Mucosa of descending colon (tissue), 3 donors: ENCODE measurements around the gene TRAM2. TPM values are rescaled to one million over a fixed set of nuclear protein-coding genes. Genes with fewer than 3 reads are reported as not detected.
A peak's percentile ranks its signal among the peaks of the same experiment; 100 is the strongest.

Experiments used
- ATAC-seq: fragments of 200-7000 bp; cut with Tn5 transposase; one replicate; pipeline ENCODE4 v1.9.1; 2020; ENCODE audit warnings: mild to moderate bottlenecking, moderate library complexity
- DNase-seq, 3 donors: peaks; one replicate each; pipeline ENCODE4 v3.0.0-alpha.2; 2020
- H3K36me3 ChIP-seq: fragments of 200-600 bp; one replicate; pipeline ENCODE4 v1.8.0; 2021; ENCODE audit warnings: low read depth, mild to moderate bottlenecking
- H3K4me1 ChIP-seq: fragments of 200-600 bp; one replicate; pipeline ENCODE4 v1.8.0; 2021; ENCODE audit warnings: low read depth, mild to moderate bottlenecking
- H3K4me3 ChIP-seq: fragments of 200-600 bp; one replicate; pipeline ENCODE4 v1.8.0; 2021; ENCODE audit warnings: mild to moderate bottlenecking
- H3K9me3 ChIP-seq: fragments of 200-600 bp; one replicate; pipeline ENCODE4 v1.8.0; 2021; ENCODE audit warnings: mild to moderate bottlenecking
- intact Hi-C, 2 donors: fragments of 100-400 bp; cut with DNase I in 1 of 2; cut with micrococcal nuclease in 1 of 2; formaldehyde crosslinking; loops; one replicate each; pipeline versions ENCODE4 v1.11.0 to v1.11.1; 2022; cut with DNase I, micrococcal nuclease
- total RNA-seq, 3 donors: library from RNA; stranded (reverse); fragmentation: NEBNext Ultra II Directional in 2 of 3; extraction: Animal tissue kit (Norgen Biotek cat#: 25700) in 2 of 3; gene quantifications; one replicate each; pipeline versions ENCODE4 v1.2.1 to v1.2.4, GENCODE V29; 2021 to 2023
- TF ChIP-seq, protein P1 (sequence below): fragments of 200-600 bp; IDR thresholded peaks from one replicate; pipeline ENCODE4 v1.8.0; 2022; ENCODE audit warnings: antibody characterized with exemption, mild to moderate bottlenecking
- donor health status: DM: no; HTN: no; CAD: no; lungs with moderate emphysema.
- donor health status: DM: no; HTN: no; CAD: no.
- donor health status: DM: no; HTN: yes; CAD: no.

Gene TRAM2
- total RNA-seq, 3 donors from 2014 or later = 20.3 to 25.0 (median 24.1) TPM

DNA sequence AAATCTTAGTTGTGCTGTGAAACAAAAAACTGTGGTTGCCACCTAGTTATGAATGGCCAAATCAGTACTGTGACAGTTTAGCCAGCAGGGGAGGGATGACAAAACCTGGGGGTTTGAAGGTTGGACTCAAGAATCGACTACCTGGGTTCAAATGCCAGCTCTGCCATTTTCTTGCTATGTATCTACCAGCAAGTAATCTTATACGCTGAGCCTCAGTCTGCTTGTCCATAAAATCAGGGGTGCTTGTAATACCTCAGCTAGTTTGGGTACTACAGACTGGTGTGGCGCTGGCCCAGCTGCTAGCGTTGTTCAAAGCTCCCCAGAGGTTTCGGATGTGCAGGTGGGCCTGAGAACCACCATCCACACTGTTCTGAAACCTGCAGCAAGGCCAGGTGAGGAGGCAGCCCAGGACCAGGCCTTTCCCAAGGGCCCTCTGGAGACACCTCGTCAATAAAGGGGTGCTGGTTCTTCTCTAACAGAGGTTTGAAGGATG, 40.4 kb downstream of the TRAM2 start:
- no peak for DNase-seq
- TF ChIP-seq, protein P1, sequence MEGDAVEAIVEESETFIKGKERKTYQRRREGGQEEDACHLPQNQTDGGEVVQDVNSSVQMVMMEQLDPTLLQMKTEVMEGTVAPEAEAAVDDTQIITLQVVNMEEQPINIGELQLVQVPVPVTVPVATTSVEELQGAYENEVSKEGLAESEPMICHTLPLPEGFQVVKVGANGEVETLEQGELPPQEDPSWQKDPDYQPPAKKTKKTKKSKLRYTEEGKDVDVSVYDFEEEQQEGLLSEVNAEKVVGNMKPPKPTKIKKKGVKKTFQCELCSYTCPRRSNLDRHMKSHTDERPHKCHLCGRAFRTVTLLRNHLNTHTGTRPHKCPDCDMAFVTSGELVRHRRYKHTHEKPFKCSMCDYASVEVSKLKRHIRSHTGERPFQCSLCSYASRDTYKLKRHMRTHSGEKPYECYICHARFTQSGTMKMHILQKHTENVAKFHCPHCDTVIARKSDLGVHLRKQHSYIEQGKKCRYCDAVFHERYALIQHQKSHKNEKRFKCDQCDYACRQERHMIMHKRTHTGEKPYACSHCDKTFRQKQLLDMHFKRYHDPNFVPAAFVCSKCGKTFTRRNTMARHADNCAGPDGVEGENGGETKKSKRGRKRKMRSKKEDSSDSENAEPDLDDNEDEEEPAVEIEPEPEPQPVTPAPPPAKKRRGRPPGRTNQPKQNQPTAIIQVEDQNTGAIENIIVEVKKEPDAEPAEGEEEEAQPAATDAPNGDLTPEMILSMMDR = no peak

DNA sequence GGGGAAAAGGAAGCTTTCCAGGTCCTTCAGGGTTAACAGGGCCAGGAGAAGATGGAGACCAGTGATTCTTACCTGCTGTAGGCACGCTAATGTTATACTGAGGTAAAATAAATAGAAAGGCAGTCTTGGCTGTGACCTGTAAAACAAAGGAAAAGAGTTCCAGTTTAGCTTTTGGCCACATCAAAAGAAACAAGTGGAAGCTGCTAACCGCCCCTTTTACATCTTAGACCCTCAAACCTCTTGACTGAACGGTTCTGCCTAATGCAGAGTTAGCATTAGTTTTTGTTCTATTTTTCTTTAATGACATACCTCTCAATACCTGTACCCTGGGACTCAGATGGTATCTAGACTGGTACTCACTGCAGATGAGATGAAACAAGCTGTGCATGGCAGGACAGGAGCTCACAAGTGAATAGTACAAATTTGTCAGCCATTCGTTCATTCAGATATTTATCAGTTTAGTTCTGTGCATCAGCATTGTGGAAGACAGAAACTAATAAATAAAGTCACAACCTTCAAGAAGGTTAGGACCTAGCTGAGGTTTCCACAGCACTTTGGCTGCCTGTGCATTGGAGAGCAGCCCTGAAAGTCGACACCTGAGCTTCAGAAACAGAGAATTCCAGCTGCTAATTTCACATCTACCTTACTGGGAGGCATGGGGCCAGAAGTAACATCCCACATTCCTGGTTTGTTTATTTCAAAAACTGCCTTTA, 41.0 kb downstream of the TRAM2 start:
- intact Hi-C loops = no loop called here
- H3K4me3 ChIP-seq = no peak overlapping the region
- peaks cover 10% of the 10 kb centered on the region for H3K4me1 ChIP-seq
- DNase-seq (no peak), ATAC-seq (no peak)
- no peaks in the 10 kb centered on the region for H3K9me3 ChIP-seq
- H3K36me3 ChIP-seq = no peaks in the 10 kb centered on the region
- TF ChIP-seq, protein P1 = no peak

More for the DNA sequence above, 40.4 kb downstream of the TRAM2 start:
- H3K9me3 ChIP-seq = no peaks in the 10 kb centered on the region
- peaks cover 12% of the 10 kb centered on the region for H3K4me1 ChIP-seq
- H3K4me3 ChIP-seq = no peak overlapping the region
- ATAC-seq = peak; percentile 50
- intact Hi-C loops = no loop called here
- no peaks in the 10 kb centered on the region for H3K36me3 ChIP-seq

DNA sequence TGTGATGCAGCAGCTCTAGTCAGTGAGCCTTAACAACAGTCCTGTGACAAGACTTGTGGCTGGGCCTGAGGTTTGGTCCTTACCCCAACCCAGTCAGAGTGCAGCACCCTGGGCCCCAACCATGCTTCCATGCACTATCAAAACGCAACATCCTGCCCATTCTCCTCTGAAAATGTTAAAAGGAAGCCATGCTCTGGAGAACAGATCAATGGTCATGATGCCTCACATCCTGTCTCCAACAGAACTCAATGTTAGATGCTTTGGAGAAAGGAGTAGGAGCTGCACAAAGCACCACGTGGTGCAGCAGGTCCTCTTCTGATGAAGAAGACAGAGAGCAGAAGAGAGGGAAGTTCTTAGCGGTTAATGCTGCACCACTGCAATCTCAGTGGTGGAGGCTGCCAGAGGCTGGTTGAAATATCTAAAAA, 41.9 kb downstream of the TRAM2 start:
- intact Hi-C loops = no loop called here
- Histone ChIP-seq H3K36me3 (no peaks in the 10 kb centered on the region), H3K9me3 (no peaks in the 10 kb centered on the region), H3K4me1 (peaks cover 9% of the 10 kb centered on the region), H3K4me3 (no peak overlapping the region)
- DNase-seq (no peak), ATAC-seq (peak; percentile 14)
- TF ChIP-seq, protein P1 = no peak

DNA sequence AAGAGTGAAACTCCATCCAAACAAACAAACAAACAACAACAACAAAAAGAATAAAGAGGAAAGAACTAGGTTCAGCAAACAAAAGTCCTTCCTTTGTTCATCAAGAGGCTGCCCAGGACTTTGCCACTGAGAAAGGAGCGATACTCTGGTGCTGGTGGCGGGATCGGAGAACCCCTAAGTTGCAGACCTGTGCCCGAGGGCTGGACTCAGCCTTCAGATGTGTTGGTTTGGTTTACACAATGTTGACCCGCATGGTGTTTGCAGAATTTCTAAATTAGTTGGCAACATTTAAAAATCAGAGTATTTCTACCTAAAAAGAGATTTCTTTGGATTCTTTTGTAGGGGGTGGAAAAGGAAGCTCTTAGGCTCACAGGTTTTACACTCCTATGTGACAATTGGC, 42.5 kb downstream of the TRAM2 start:
- H3K9me3 ChIP-seq = no peaks in the 10 kb centered on the region
- peaks cover 9% of the 10 kb centered on the region for H3K4me1 ChIP-seq
- intact Hi-C loops = no loop called here
- H3K36me3 ChIP-seq = no peaks in the 10 kb centered on the region
- no peak for ATAC-seq
- DNase-seq = no peak
- TF ChIP-seq, protein P1 = no peak
- no peak overlapping the region for H3K4me3 ChIP-seq

DNA sequence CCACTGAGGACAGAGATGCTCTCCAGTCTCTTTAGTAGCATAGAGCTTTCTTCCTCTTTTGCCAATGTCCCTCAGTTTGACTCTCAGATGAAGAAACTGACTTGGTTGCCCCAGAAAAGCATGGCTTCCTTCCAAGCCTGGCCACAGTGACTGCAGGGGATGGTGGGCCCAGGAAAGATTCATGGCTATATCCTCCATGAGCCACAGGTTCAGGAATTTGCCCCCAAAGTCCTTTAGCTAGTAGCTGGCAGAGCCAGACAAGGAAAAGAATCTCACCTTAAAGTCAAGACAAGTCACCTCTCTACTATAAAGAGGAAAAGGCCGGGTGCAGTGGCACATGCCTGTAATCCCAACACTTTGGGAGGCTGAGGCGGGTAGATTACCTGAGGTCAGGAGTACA, 43.4 kb downstream of the TRAM2 start:
- ATAC-seq (no peak), DNase-seq (no peak)
- intact Hi-C loops = no loop called here
- H3K9me3 ChIP-seq = no peaks in the 10 kb centered on the region
- TF ChIP-seq, protein P1 = no peak
- H3K36me3 ChIP-seq = no peaks in the 10 kb centered on the region
- no peak overlapping the region for H3K4me3 ChIP-seq
- H3K4me1 ChIP-seq = peaks cover 9% of the 10 kb centered on the region
